IMR-90 (cell line): ENCODE results near the gene RECQL5. TPM values are rescaled to one million over a fixed set of nuclear protein-coding genes. Genes with fewer than 3 reads are reported as not detected.

Source experiments
- ATAC-seq: fragments of 200-7000 bp; cut with Tn5 transposase; 2 replicates; pipeline ENCODE4 v1.9.1; 2020; ENCODE audit warnings: low read depth, mild to moderate bottlenecking, moderate library complexity
- BruUV-seq: library from RNA; stranded (reverse); fragments of 400-500 nt; replicated peaks from 2 replicates; lab custom pipeline; 2021; lab: Mats Ljungman, UMichigan
- CTCF ChIA-PET: fragments of 300-600 bp; formaldehyde crosslinking; extraction: SDS; loops from one replicate; lab custom pipeline; 2021; ENCODE audit warnings: antibody characterized with exemption; lab: Yijun Ruan, JAX
- POLR2A ChIA-PET: fragments of 300-600 bp; sonication (Branson Sonifier 250); formaldehyde crosslinking; loops from one replicate; lab custom pipeline; 2022; ENCODE audit warnings: antibody characterized with exemption; ENCODE audit not compliant: unreplicated experiment; lab: Charles Lee
- DNase-seq: peaks from one replicate; pipeline ENCODE4 v3.0.0; 2013
- H2AFZ ChIP-seq: replicated peaks from 2 replicates; pipeline ENCODE3; 2013; ENCODE audit warnings: low read length, mild to moderate bottlenecking; ENCODE audit not compliant: poor library complexity
- H2AK5ac ChIP-seq: 2 replicates; pipeline ENCODE4 v1.6.1; 2013; ENCODE audit warnings: low read depth, low read length, inconsistent platforms
- H2AK9ac ChIP-seq: replicated peaks from 2 replicates; pipeline ENCODE3; 2013; ENCODE audit warnings: mild to moderate bottlenecking, low read depth, low read length, moderate library complexity; ENCODE audit not compliant: poor library complexity
- H2BK120ac ChIP-seq: 2 replicates; pipeline ENCODE4 v1.6.1; 2013; ENCODE audit warnings: low read depth, low read length, inconsistent platforms
- H2BK15ac ChIP-seq: 3 replicates; pipeline ENCODE4 v1.6.1; 2013; ENCODE audit warnings: low read depth, low read length, inconsistent platforms
- H2BK20ac ChIP-seq: 2 replicates; pipeline ENCODE4 v1.6.1; 2013; ENCODE audit warnings: low read depth, mild to moderate bottlenecking, inconsistent platforms, low read length, moderate library complexity
- H2BK5ac ChIP-seq: 2 replicates; pipeline ENCODE4 v1.6.1; 2013; ENCODE audit warnings: mild to moderate bottlenecking, low read depth, low read length, inconsistent platforms; ENCODE audit not compliant: poor library complexity, severe bottlenecking
- H3K14ac ChIP-seq: replicated peaks from 2 replicates; pipeline ENCODE4 v1.6.1; 2013; ENCODE audit warnings: low read depth, low read length, inconsistent platforms
- H3K18ac ChIP-seq: 2 replicates; pipeline ENCODE4 v1.6.1; 2013; ENCODE audit warnings: low read depth, low read length, control low read depth
- H3K23ac ChIP-seq: 2 replicates; pipeline ENCODE4 v1.6.1; 2013; ENCODE audit warnings: low read depth, low read length, inconsistent platforms
- H3K27ac ChIP-seq: 2 replicates; pipeline ENCODE4 v1.5.1; 2013; ENCODE audit warnings: mild to moderate bottlenecking, control low read depth, low read length; ENCODE audit not compliant: insufficient read depth
- H3K27me3 ChIP-seq: 2 replicates; pipeline ENCODE4 v1.6.1; 2013; ENCODE audit warnings: low read length; ENCODE audit not compliant: control insufficient read depth, insufficient read depth
- H3K36me3 ChIP-seq: 2 replicates; pipeline ENCODE4 v1.6.1; 2013; ENCODE audit warnings: low read length, mixed read lengths; ENCODE audit not compliant: control insufficient read depth, insufficient read depth
- H3K4ac ChIP-seq: 2 replicates; pipeline ENCODE4 v1.6.1; 2013; ENCODE audit warnings: low read depth, low read length, inconsistent platforms
- H3K4me1 ChIP-seq: 2 replicates; pipeline ENCODE4 v1.6.1; 2013; ENCODE audit warnings: low read length, mixed read lengths; ENCODE audit not compliant: control insufficient read depth, insufficient read depth
- H3K4me2 ChIP-seq: 2 replicates; pipeline ENCODE4 v1.6.1; 2013; ENCODE audit warnings: low read depth, mild to moderate bottlenecking, control low read depth, low read length, moderate library complexity
- H3K4me3 ChIP-seq: 2 replicates; pipeline ENCODE4 v1.5.1; 2013; ENCODE audit warnings: low read depth, mild to moderate bottlenecking, control low read depth, low read length, moderate library complexity; ENCODE audit not compliant: insufficient read depth
- H3K56ac ChIP-seq: 2 replicates; pipeline ENCODE4 v1.6.1; 2013; ENCODE audit warnings: low read length, inconsistent platforms; ENCODE audit not compliant: insufficient read depth; ENCODE audit errors: extremely low read depth
- H3K79me1 ChIP-seq, 2 experiments: 2 replicates each; pipeline ENCODE4 v1.6.1; 2013; ENCODE audit warnings: low read length in 2 of 2, inconsistent platforms in 1 of 2, low read depth in 1 of 2
- H3K9ac ChIP-seq: 2 replicates; pipeline ENCODE4 v1.6.1; 2013; ENCODE audit warnings: low read depth, low read length, control low read depth
- H3K9me1 ChIP-seq: 2 replicates; pipeline ENCODE4 v1.6.1; 2013; ENCODE audit warnings: low read length, inconsistent platforms; ENCODE audit not compliant: insufficient read depth
- H3K9me3 ChIP-seq: 2 replicates; pipeline ENCODE4 v1.6.1; 2013; ENCODE audit warnings: low read length; ENCODE audit not compliant: control insufficient read depth, insufficient read depth
- H4K20me1 ChIP-seq: 2 replicates; pipeline ENCODE4 v1.6.1; 2013; ENCODE audit warnings: low read length, inconsistent platforms; ENCODE audit not compliant: insufficient read depth
- H4K5ac ChIP-seq: 2 replicates; pipeline ENCODE4 v1.6.1; 2013; ENCODE audit warnings: mild to moderate bottlenecking, low read depth, low read length, control low read depth
- H4K8ac ChIP-seq, 2 experiments: 2 replicates each; pipeline ENCODE4 v1.6.1; 2013; ENCODE audit warnings: low read depth in 2 of 2, low read length in 2 of 2, control low read depth in 1 of 2, inconsistent platforms in 1 of 2
- H4K91ac ChIP-seq: 2 replicates; pipeline ENCODE4 v1.6.1; 2013; ENCODE audit warnings: low read depth, low read length, inconsistent platforms; ENCODE audit not compliant: insufficient read depth
- CEBPB ChIP-seq: IDR thresholded peaks from 2 replicates; pipeline ENCODE4 v1.6.1; 2012; ENCODE audit warnings: low read depth, low read length, improper control_type of control experiment
- NFE2L2 ChIP-seq: fragments of 150-350 bp; IDR thresholded peaks from 2 replicates; pipeline ENCODE4 v1.6.1; 2016; ENCODE audit warnings: low read depth, mild to moderate bottlenecking, low read length
- POLR2A ChIP-seq: IDR thresholded peaks from 2 replicates; pipeline ENCODE4 v1.6.1; 2012; ENCODE audit warnings: mild to moderate bottlenecking, low read depth, low read length
- RCOR1 ChIP-seq: IDR thresholded peaks from 2 replicates; pipeline ENCODE4 v1.6.1; 2012; ENCODE audit warnings: mild to moderate bottlenecking, low read length, improper control_type of control experiment; ENCODE audit not compliant: insufficient replicate concordance
- WGBS, 2 experiments: methylation state at CpG; one replicate each; pipeline versions ENCODE4 v1.1.5 to v1.1.7; 2013; ENCODE audit warnings: missing lambda C conversion rate in 2 of 2; ENCODE audit not compliant: insufficient read length in 1 of 2; ENCODE audit errors: extremely low coverage in 2 of 2; 5-methylcytosine and 5-hydroxymethylcytosine counted together
- dilution Hi-C: fragments of 300-500 bp; cut with HindIII; formaldehyde crosslinking; loops from one replicate; pipeline ENCODE4 v1.14.3; 2018; ENCODE audit warnings: low sequenced_read_pairs; ENCODE audit not compliant: unreplicated experiment
- in situ Hi-C: fragments of 300-500 bp; cut with MboI; formaldehyde crosslinking; loops from 3 replicates; pipeline ENCODE4 v1.14.3; 2019; ENCODE audit warnings: low sequenced_read_pairs, inconsistent platforms, mixed read lengths
- intact Hi-C: fragments of 100-400 bp; cut with micrococcal nuclease; formaldehyde crosslinking; loops from 2 replicates; pipeline ENCODE4 v1.10.0; 2022
- polyA plus RNA-seq, 3 experiments: library from polyadenylated mRNA; depleted of rRNA; stranded (reverse); fragments of >200 nt; gene quantifications; 2 replicates each; pipeline ENCODE4 v1.2.3, GENCODE V29; 2012; ENCODE audit warnings: low replicate concordance in 1 of 3
- total RNA-seq: library from RNA; depleted of rRNA; stranded (reverse); fragments of >200 nt; gene quantifications from 2 replicates; pipeline ENCODE4 v1.2.3, GENCODE V29; 2012
- TF ChIP-seq, protein P1 (sequence below): fragments of 150-350 bp; IDR thresholded peaks from 2 replicates; pipeline ENCODE4 v1.6.1; 2016; ENCODE audit warnings: low read depth, mild to moderate bottlenecking, low read length, moderate library complexity, borderline replicate concordance
- TF ChIP-seq, protein P2 (sequence below): fragments of 150-350 bp; IDR thresholded peaks from 2 replicates; pipeline ENCODE4 v1.6.1; 2017; ENCODE audit warnings: mild to moderate bottlenecking, antibody characterized with exemption, low read length, low read depth
- TF ChIP-seq, protein P3 (sequence below): conservative IDR thresholded peaks from 2 replicates; pipeline ENCODE4 v1.5.1; 2012; ENCODE audit warnings: mild to moderate bottlenecking, low read depth, low read length, improper control_type of control experiment

Gene RECQL5
- total and polyA plus RNA-seq, 2 of the 4 experiments (the other 2 are of a cell fraction): 7.3 to 23.7 TPM

DNA sequence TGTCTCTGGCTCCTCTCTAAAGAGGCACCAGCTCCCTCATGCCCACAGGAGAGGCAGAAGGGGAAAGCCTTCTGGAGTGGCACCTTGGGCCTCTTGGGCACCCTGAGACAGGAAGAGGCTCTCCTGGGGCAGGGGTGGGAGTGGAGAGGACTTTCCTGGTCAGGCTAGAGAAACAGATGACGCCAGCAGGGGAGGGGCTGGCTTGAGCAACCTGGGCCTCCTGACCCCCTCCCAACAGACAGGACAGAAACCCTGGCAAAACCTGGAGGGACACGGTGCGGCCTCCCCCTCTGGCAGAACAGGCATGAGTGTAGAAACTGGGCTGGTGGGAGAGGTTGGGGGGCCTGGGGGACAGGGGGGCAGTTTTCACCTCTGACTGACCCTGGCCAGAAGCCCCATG, 27.6 kb downstream of the RECQL5 start:
- Histone ChIP-seq H3K9ac (no peak overlapping the region), H3K14ac (no peak overlapping the region), H2AK5ac (no peak overlapping the region), H4K5ac (no peak overlapping the region), H3K18ac (no peak overlapping the region), H4K20me1 (no peaks in the 10 kb centered on the region; the same call in 1 of the 2 replicates), H2AK9ac (no peak overlapping the region), H3K4ac (no peak overlapping the region), H3K23ac (no peak overlapping the region), H2BK15ac (no peak overlapping the region), H4K91ac (no peak overlapping the region), H3K4me2 (no peak overlapping the region), H3K27me3 (no peaks in the 10 kb centered on the region), H3K9me1 (no peaks in the 10 kb centered on the region), H2BK120ac (no peak overlapping the region), H3K4me3 (no peak overlapping the region), H2BK5ac (no peak overlapping the region), H3K79me1 (no peaks in the 10 kb centered on the region), H3K27ac (no peak overlapping the region), H2BK20ac (no peak overlapping the region), H3K36me3 (peaks cover 11% of the 10 kb centered on the region; the same call in 1 of the 2 replicates), H3K56ac (no peak overlapping the region), H4K8ac (no peak overlapping the region), H3K4me1 (peaks cover 1% of the 10 kb centered on the region; the same call in 1 of the 2 replicates), H3K9me3 (no peaks in the 10 kb centered on the region), H2AFZ (no peak overlapping the region)
- no peak for DNase-seq
- intact Hi-C loops (no loop called here), in situ Hi-C loops (no loop called here), dilution Hi-C loops (no loop called here)
- POLR2A ChIA-PET: no interaction called here
- CTCF ChIA-PET: no interaction called here
- ATAC-seq: no peak
- BruUV-seq: no TSS peak
- WGBS, 2 experiments: no CpG with 5 or more reads among the region's 3 CpGs
- TF ChIP-seq CEBPB (no peak), POLR2A (no peak), NFE2L2 (no peak), RCOR1 (no peak)
- TF ChIP-seq, protein P1, sequence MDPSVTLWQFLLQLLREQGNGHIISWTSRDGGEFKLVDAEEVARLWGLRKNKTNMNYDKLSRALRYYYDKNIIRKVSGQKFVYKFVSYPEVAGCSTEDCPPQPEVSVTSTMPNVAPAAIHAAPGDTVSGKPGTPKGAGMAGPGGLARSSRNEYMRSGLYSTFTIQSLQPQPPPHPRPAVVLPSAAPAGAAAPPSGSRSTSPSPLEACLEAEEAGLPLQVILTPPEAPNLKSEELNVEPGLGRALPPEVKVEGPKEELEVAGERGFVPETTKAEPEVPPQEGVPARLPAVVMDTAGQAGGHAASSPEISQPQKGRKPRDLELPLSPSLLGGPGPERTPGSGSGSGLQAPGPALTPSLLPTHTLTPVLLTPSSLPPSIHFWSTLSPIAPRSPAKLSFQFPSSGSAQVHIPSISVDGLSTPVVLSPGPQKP: no peak
- TF ChIP-seq, protein P2, sequence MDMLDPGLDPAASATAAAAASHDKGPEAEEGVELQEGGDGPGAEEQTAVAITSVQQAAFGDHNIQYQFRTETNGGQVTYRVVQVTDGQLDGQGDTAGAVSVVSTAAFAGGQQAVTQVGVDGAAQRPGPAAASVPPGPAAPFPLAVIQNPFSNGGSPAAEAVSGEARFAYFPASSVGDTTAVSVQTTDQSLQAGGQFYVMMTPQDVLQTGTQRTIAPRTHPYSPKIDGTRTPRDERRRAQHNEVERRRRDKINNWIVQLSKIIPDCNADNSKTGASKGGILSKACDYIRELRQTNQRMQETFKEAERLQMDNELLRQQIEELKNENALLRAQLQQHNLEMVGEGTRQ: no peak
- TF ChIP-seq, protein P3, sequence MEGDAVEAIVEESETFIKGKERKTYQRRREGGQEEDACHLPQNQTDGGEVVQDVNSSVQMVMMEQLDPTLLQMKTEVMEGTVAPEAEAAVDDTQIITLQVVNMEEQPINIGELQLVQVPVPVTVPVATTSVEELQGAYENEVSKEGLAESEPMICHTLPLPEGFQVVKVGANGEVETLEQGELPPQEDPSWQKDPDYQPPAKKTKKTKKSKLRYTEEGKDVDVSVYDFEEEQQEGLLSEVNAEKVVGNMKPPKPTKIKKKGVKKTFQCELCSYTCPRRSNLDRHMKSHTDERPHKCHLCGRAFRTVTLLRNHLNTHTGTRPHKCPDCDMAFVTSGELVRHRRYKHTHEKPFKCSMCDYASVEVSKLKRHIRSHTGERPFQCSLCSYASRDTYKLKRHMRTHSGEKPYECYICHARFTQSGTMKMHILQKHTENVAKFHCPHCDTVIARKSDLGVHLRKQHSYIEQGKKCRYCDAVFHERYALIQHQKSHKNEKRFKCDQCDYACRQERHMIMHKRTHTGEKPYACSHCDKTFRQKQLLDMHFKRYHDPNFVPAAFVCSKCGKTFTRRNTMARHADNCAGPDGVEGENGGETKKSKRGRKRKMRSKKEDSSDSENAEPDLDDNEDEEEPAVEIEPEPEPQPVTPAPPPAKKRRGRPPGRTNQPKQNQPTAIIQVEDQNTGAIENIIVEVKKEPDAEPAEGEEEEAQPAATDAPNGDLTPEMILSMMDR: no peak
